ENCODE measurements around the gene EDIL3. TPM values are rescaled to one million over a fixed set of nuclear protein-coding genes. Genes with fewer than 3 reads are reported as not detected.

EDIL3 gene
- total and polyA plus RNA-seq, 2 donors (not counting 1 experiment from before 2014, with no cell fraction given), result not detected

GRCh38 chr5:84430079-84430478 is 45.4 kb upstream of the EDIL3 start:
- CTCF ChIA-PET, result no interaction called here

DNA sequence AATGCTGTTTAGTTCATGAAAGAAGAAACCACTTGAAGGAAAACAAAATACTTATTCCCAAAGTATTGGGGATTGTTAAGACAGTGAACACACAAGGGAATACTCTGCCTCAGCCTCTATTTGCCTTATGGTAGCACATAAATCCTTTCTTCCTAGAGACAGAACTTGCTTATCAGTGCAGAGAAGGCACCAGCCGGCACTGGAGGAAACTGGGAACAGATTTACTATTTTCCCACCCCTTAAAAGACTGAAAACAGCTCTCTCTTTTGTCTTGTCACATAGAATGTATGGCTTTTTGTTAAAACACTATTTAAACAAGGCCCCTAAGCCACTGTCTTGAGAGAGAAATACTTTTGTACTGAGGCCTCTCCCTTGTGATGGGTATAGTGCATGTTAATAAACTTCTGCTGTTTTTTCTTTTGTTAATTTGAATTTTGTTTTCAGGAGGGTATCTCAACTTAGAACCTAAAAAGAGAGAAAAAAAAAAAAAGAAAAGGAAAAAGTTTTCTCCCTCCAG is 40.7 kb upstream of the EDIL3 start:
- H4K20me1 ChIP-seq (ENCODE audit: control insufficient read depth, insufficient read depth, low read length, poor library complexity, severe bottlenecking), result no peaks in the 10 kb centered on the region
- no peak overlapping the region for H3K9ac ChIP-seq (ENCODE audit: low read length)
- intact Hi-C loops (cut with micrococcal nuclease), result no loop called here
- no peak overlapping the region for H3K4me3 Mint-ChIP-seq
- H3K36me3 ChIP-seq (replicated peaks in 1 of 2; ENCODE audit: control extremely low read depth in 1 of 2, control insufficient read depth in 1 of 2, extremely low read depth in 1 of 2, insufficient read depth in 2 of 2, low read length in 1 of 2), result no peaks in the 10 kb centered on the region
- H3K9me3 Mint-ChIP-seq (ENCODE audit: insufficient read depth), result peaks cover 10% of the 10 kb centered on the region
- DNase-seq (no peak), ATAC-seq (ENCODE audit: low read depth) (no peak)
- no peak overlapping the region for H3K27ac Mint-ChIP-seq
- no peaks in the 10 kb centered on the region for H3K9me3 ChIP-seq (ENCODE audit: control extremely low read depth in 1 of 3, control insufficient read depth in 2 of 3, insufficient read depth in 1 of 3, low read length in 2 of 3)
- no CpG with 5 or more reads among the region's 1 CpG for WGBS (ENCODE audit: insufficient coverage)
- no peak overlapping the region for H3K4me2 ChIP-seq (replicated peaks; ENCODE audit: low read depth, low read length, poor library complexity, severe bottlenecking)
- no peaks in the 10 kb centered on the region for H3K4me1 Mint-ChIP-seq
- H3K27me3 Mint-ChIP-seq, result no peaks in the 10 kb centered on the region
- no peaks in the 10 kb centered on the region for H3K79me2 ChIP-seq (ENCODE audit: control insufficient read depth, insufficient read depth, low read length)
- CTCF ChIA-PET, result no interaction called here
- POLR2A ChIA-PET, result no interaction called here
- H3K27ac ChIP-seq (ENCODE audit: low read length in 2 of 2), result no peak overlapping the region
- H3K27me3 ChIP-seq (replicated peaks in 1 of 4; ENCODE audit: control extremely low read depth in 1 of 4, control insufficient read depth in 3 of 4, insufficient read depth in 4 of 4, low read length in 3 of 4), result no peaks in the 10 kb centered on the region
- H2AFZ ChIP-seq (ENCODE audit: insufficient read depth, low read depth, low read length, poor library complexity, severe bottlenecking), result no peak overlapping the region
- H3K4me3 ChIP-seq (ENCODE audit: control extremely low read depth in 1 of 5, extremely low read depth in 1 of 5, insufficient read depth in 1 of 5, low read depth in 2 of 5, low read length in 4 of 5), result no peak overlapping the region
- TF ChIP-seq, protein P1, sequence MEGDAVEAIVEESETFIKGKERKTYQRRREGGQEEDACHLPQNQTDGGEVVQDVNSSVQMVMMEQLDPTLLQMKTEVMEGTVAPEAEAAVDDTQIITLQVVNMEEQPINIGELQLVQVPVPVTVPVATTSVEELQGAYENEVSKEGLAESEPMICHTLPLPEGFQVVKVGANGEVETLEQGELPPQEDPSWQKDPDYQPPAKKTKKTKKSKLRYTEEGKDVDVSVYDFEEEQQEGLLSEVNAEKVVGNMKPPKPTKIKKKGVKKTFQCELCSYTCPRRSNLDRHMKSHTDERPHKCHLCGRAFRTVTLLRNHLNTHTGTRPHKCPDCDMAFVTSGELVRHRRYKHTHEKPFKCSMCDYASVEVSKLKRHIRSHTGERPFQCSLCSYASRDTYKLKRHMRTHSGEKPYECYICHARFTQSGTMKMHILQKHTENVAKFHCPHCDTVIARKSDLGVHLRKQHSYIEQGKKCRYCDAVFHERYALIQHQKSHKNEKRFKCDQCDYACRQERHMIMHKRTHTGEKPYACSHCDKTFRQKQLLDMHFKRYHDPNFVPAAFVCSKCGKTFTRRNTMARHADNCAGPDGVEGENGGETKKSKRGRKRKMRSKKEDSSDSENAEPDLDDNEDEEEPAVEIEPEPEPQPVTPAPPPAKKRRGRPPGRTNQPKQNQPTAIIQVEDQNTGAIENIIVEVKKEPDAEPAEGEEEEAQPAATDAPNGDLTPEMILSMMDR (IDR thresholded peaks at IDR 0.05), result no peak
- no peak for TF ChIP-seq EZH2 (IDR thresholded peaks at IDR 0.05; ENCODE audit: borderline replicate concordance, insufficient read depth, low read depth, low read length, poor library complexity, severe bottlenecking)
- no peaks in the 10 kb centered on the region for H3K4me1 ChIP-seq (ENCODE audit: control insufficient read depth in 2 of 2, insufficient read depth in 2 of 2, low read length in 2 of 2)

More at GRCh38 chr5:84430079-84430478, 45.4 kb upstream of the EDIL3 start:
- H3K4me3 ChIP-seq (ENCODE audit: control extremely low read depth in 1 of 5, extremely low read depth in 1 of 5, insufficient read depth in 1 of 5, low read depth in 2 of 5, low read length in 4 of 5), result no peak overlapping the region
- intact Hi-C loops (cut with micrococcal nuclease), result no loop called here
- Mint-ChIP-seq H3K9me3 (ENCODE audit: insufficient read depth) (peaks cover 7% of the 10 kb centered on the region), H3K4me1 (no peaks in the 10 kb centered on the region), H3K27me3 (no peaks in the 10 kb centered on the region), H3K27ac (no peak overlapping the region), H3K4me3 (no peak overlapping the region)
- no peaks in the 10 kb centered on the region for H3K4me1 ChIP-seq (ENCODE audit: control insufficient read depth in 2 of 2, insufficient read depth in 2 of 2, low read length in 2 of 2)
- ATAC-seq (ENCODE audit: low read depth), result no peak
- no peaks in the 10 kb centered on the region for H3K27me3 ChIP-seq (replicated peaks in 1 of 4; ENCODE audit: control extremely low read depth in 1 of 4, control insufficient read depth in 3 of 4, insufficient read depth in 4 of 4, low read length in 3 of 4)
- no peaks in the 10 kb centered on the region for H3K79me2 ChIP-seq (ENCODE audit: control insufficient read depth, insufficient read depth, low read length)
- TF ChIP-seq, protein P1 (IDR thresholded peaks at IDR 0.05), result no peak
- no peak for TF ChIP-seq EZH2 (IDR thresholded peaks at IDR 0.05; ENCODE audit: borderline replicate concordance, insufficient read depth, low read depth, low read length, poor library complexity, severe bottlenecking)
- peaks cover 0 to 6% (median 0%) of the 10 kb centered on the region in 3 donors for H3K9me3 ChIP-seq (ENCODE audit: control extremely low read depth in 1 of 3, control insufficient read depth in 2 of 3, insufficient read depth in 1 of 3, low read length in 2 of 3)
- no peak overlapping the region for H3K9ac ChIP-seq (ENCODE audit: low read length)
- H4K20me1 ChIP-seq (ENCODE audit: control insufficient read depth, insufficient read depth, low read length, poor library complexity, severe bottlenecking), result no peaks in the 10 kb centered on the region
- H2AFZ ChIP-seq (ENCODE audit: insufficient read depth, low read depth, low read length, poor library complexity, severe bottlenecking), result no peak overlapping the region
- DNase-seq, result no peak
- H3K36me3 ChIP-seq (replicated peaks in 1 of 2; ENCODE audit: control extremely low read depth in 1 of 2, control insufficient read depth in 1 of 2, extremely low read depth in 1 of 2, insufficient read depth in 2 of 2, low read length in 1 of 2), result no peaks in the 10 kb centered on the region
- POLR2A ChIA-PET, result no interaction called here
- H3K4me2 ChIP-seq (replicated peaks; ENCODE audit: low read depth, low read length, poor library complexity, severe bottlenecking), result no peak overlapping the region
- no peak overlapping the region for H3K27ac ChIP-seq (ENCODE audit: low read length in 2 of 2)

Data from B cell (primary cell).